A549 (cell line): ENCODE results near the gene PNRC2. TPM values are rescaled to one million over a fixed set of nuclear protein-coding genes. Genes with fewer than 3 reads are reported as not detected.
"Not testable (repeated sequence)": the region's sequence is repeated elsewhere in the genome, so short reads cannot be mapped to it uniquely, and the experiment has no call there.

Experiments used
- ATAC-seq, 2 experiments: fragments of 200-7000 bp in 1 of 2; fragments of >200 bp in 1 of 2; cut with Nextera tagmentation in 1 of 2; cut with Tn5 transposase in 1 of 2; 3 replicates each; pipeline versions ENCODE4 v1.8.0 to v1.9.1; 2018 to 2020; ENCODE audit warnings: mild to moderate bottlenecking in 1 of 2, moderate library complexity in 1 of 2
- CTCF ChIA-PET: fragments of 300-600 bp; sonication (Branson Sonifier 250); formaldehyde crosslinking; extraction: SDS; loops from one replicate; lab custom pipeline; 2021; ENCODE audit warnings: antibody characterized with exemption, inconsistent platforms; lab: Yijun Ruan, JAX
- POLR2A ChIA-PET: fragments of 350-600 bp; formaldehyde crosslinking; extraction: SDS; loops from one replicate; lab custom pipeline; 2021; ENCODE audit warnings: antibody characterized with exemption, inconsistent platforms; lab: Yijun Ruan, JAX
- DNase-seq, 2 experiments: peaks; one replicate each; pipeline versions ENCODE4 v3.0.0 to v3.0.0-alpha.2; 2011 to 2016; ENCODE audit warnings: low read depth in 1 of 2, low spot score in 1 of 2
- FAIRE-seq: peaks from 2 replicates; lab custom pipeline; 2011; peaks lifted over from hg19 to GRCh38; lab: Jason Lieb, UNC
- H3K27ac ChIP-seq, 2 experiments: fragments of >200 bp; sonication (Bioruptor Twin); formaldehyde crosslinking; 3 replicates each; pipeline ENCODE4 v1.5.1; 2016 to 2017
- H3K4me1 ChIP-seq: fragments of >200 bp; sonication (Bioruptor Twin); formaldehyde crosslinking; 3 replicates; pipeline ENCODE4 v1.6.1; 2016
- H3K4me2 ChIP-seq: fragments of >200 bp; sonication (Bioruptor Twin); formaldehyde crosslinking; 3 replicates; pipeline ENCODE4 v1.6.1; 2016
- H3K4me3 ChIP-seq: fragments of >200 bp; sonication (Bioruptor Twin); formaldehyde crosslinking; 3 replicates; pipeline ENCODE4 v1.5.1; 2016
- H3K9me3 ChIP-seq: fragments of >200 bp; sonication (Bioruptor Twin); formaldehyde crosslinking; 3 replicates; pipeline ENCODE4 v1.6.1; 2016
- CBX8 ChIP-seq: fragments of 200-600 bp; sonication (generic); IDR thresholded peaks from 2 replicates; pipeline ENCODE4 v1.6.1; 2016
- CHD2 ChIP-seq: fragments of 150-350 bp; IDR thresholded peaks from 2 replicates; pipeline ENCODE4 v1.6.1; 2014; ENCODE audit warnings: low read length; ENCODE audit not compliant: partially characterized antibody
- CHD4 ChIP-seq: fragments of 200-600 bp; sonication (generic); IDR thresholded peaks from 2 replicates; pipeline ENCODE4 v1.6.1; 2016; ENCODE audit warnings: antibody characterized with exemption, mild to moderate bottlenecking, borderline replicate concordance
- EHF ChIP-seq: fragments of 250-450 bp; sonication (Bioruptor Pico); IDR thresholded peaks from 2 replicates; pipeline ENCODE4 v1.5.0; 2020; ENCODE audit warnings: mild to moderate bottlenecking
- EHMT2 ChIP-seq: fragments of 200-600 bp; sonication (generic); IDR thresholded peaks from 2 replicates; pipeline ENCODE4 v1.6.1; 2016; ENCODE audit warnings: antibody characterized with exemption, low read depth, mild to moderate bottlenecking, moderate library complexity
- EP300 ChIP-seq, 2 experiments: fragments of >200 bp; sonication (Bioruptor Twin); formaldehyde crosslinking; IDR thresholded peaks; 2 replicates in 1 of 2; 3 replicates in 1 of 2; pipeline ENCODE4 v1.6.1; 2016 to 2017
- FOSL2 ChIP-seq, 2 experiments: fragments of 450-650 bp in 1 of 2; fragments of >200 bp in 1 of 2; sonication (Bioruptor Twin) in 1 of 2; formaldehyde crosslinking; IDR thresholded peaks; 2 replicates each; pipeline versions ENCODE4 v1.5.0 to v1.6.1; 2016 to 2020; ENCODE audit warnings: mild to moderate bottlenecking in 1 of 2, moderate library complexity in 1 of 2
- HEYL ChIP-seq: fragments of 250-450 bp; sonication (Bioruptor Pico); IDR thresholded peaks from 2 replicates; pipeline ENCODE4 v1.8.0; 2021; ENCODE audit warnings: mild to moderate bottlenecking, moderate library complexity
- HOXA7 ChIP-seq: fragments of 250-450 bp; sonication (Bioruptor Pico); IDR thresholded peaks from 2 replicates; pipeline ENCODE4 v1.5.0; 2020; ENCODE audit warnings: mild to moderate bottlenecking, moderate library complexity
- JUN ChIP-seq, 2 experiments: fragments of >200 bp; sonication (Bioruptor Twin); formaldehyde crosslinking; IDR thresholded peaks; 2 replicates in 1 of 2; 3 replicates in 1 of 2; pipeline ENCODE4 v1.6.1; 2016 to 2017
- JUNB ChIP-seq: fragments of >200 bp; sonication (Bioruptor Twin); formaldehyde crosslinking; IDR thresholded peaks from 2 replicates; pipeline ENCODE4 v1.6.1; 2016
- KDM5A ChIP-seq: fragments of 200-600 bp; sonication (generic); IDR thresholded peaks from 2 replicates; pipeline ENCODE4 v1.6.1; 2016; ENCODE audit warnings: antibody characterized with exemption, mild to moderate bottlenecking
- MAZ ChIP-seq: fragments of 150-350 bp; IDR thresholded peaks from 2 replicates; pipeline ENCODE4 v1.6.1; 2014; ENCODE audit warnings: antibody characterized with exemption, low read depth, low read length, borderline replicate concordance
- POLR2AphosphoS2 ChIP-seq: conservative IDR thresholded peaks from 2 replicates; pipeline ENCODE4 v1.6.1; 2012; ENCODE audit warnings: low read length, improper control_type of control experiment, inconsistent platforms
- RAD21 ChIP-seq, 2 experiments: fragments of >200 bp in 1 of 2; sonication (Bioruptor Twin) in 1 of 2; formaldehyde crosslinking in 1 of 2; IDR thresholded peaks in 1 of 2; conservative IDR thresholded peaks in 1 of 2; 2 replicates in 1 of 2; 3 replicates in 1 of 2; pipeline ENCODE4 v1.6.1; 2012 to 2018; ENCODE audit warnings: inconsistent platforms in 1 of 2
- RFX5 ChIP-seq: fragments of 450-650 bp; IDR thresholded peaks from 2 replicates; pipeline ENCODE4 v1.7.1; 2014; ENCODE audit warnings: antibody characterized with exemption, mild to moderate bottlenecking, moderate library complexity
- RNF2 ChIP-seq: fragments of 200-600 bp; sonication (generic); IDR thresholded peaks from 2 replicates; pipeline ENCODE4 v1.6.1; 2016; ENCODE audit warnings: low read depth, mild to moderate bottlenecking, antibody characterized with exemption, moderate library complexity, borderline replicate concordance
- SREBF2 ChIP-seq: fragments of 450-650 bp; IDR thresholded peaks from 2 replicates; pipeline ENCODE4 v1.6.1; 2014; ENCODE audit warnings: mild to moderate bottlenecking, moderate library complexity
- TFCP2L1 ChIP-seq: fragments of 250-450 bp; sonication (Bioruptor Pico); IDR thresholded peaks from 2 replicates; pipeline ENCODE4 v1.5.0; 2021; ENCODE audit warnings: mild to moderate bottlenecking
- ZFP36 ChIP-seq: fragments of 450-650 bp; IDR thresholded peaks from 2 replicates; pipeline ENCODE4 v1.6.1; 2014; ENCODE audit warnings: borderline replicate concordance; ENCODE audit not compliant: partially characterized antibody
- ZSCAN20 ChIP-seq: fragments of 250-450 bp; sonication (Bioruptor Pico); IDR thresholded peaks from 2 replicates; pipeline ENCODE4 v1.8.0; 2022; ENCODE audit warnings: mild to moderate bottlenecking, moderate library complexity
- WGBS: methylation state at CpG from one replicate; pipeline ENCODE4 v1.1.6; 2017; ENCODE audit errors: missing lambda C conversion rate; 5-methylcytosine and 5-hydroxymethylcytosine counted together
- polyA plus RNA-seq, 4 experiments: library from polyadenylated mRNA; depleted of rRNA in 3 of 4; stranded (reverse); fragments of >200 nt; fragmentation: RNase III in 1 of 4; extraction: RNeasy Plus Mini Kit Qiagen cat#74134 plus additional on column Dnase treatment in 1 of 4; gene quantifications; 2 replicates in 3 of 4; 3 replicates in 1 of 4; pipeline ENCODE4 v1.2.3, GENCODE V29; 2011 to 2017
- TF ChIP-seq, protein P1 (sequence below): fragments of >200 bp; sonication (Bioruptor Twin); formaldehyde crosslinking; IDR thresholded peaks from 3 replicates; pipeline ENCODE4 v1.5.1; 2016
- TF ChIP-seq, protein P2 (sequence below): fragments of >200 bp; sonication (Bioruptor Twin); formaldehyde crosslinking; IDR thresholded peaks from 2 replicates; pipeline ENCODE4 v1.6.1; 2016
- TF ChIP-seq, protein P3 (sequence below): fragments of >200 bp; sonication (Bioruptor Twin); formaldehyde crosslinking; IDR thresholded peaks from 3 replicates; pipeline ENCODE4 v1.6.1; 2016
- TF ChIP-seq, protein P4 (sequence below): IDR thresholded peaks from 2 replicates; pipeline ENCODE4 v1.6.1; 2012

PNRC2 gene
- polyA plus RNA-seq, 2 of the 4 experiments (the other 2 are of a cell fraction): 36.1 to 106 TPM

DNA sequence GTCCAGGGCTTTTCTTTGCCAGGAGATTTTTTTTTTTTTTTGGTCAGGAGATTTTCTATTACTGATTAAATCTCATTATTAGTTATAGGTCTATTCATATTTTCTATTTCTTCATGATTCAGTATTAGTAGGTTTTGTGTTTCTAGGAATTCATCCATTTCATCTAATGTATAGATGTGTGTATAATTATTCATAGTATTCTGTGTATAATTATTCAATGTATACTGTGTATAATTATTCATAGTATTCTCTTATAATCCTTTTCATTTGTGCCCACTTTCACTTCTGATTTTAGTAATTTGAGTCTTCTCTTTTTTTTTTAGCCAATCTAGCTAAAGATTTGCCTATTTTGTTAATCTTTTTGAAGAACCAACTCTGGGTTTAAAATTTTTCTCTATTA lies 12.3 kb upstream of the PNRC2 start:
- Histone ChIP-seq H3K4me3 (no peak overlapping the region), H3K4me1 (peaks cover 12% of the 10 kb centered on the region), H3K4me2 (no peak overlapping the region), H3K9me3 (peaks cover 14% of the 10 kb centered on the region), H3K27ac (no peak overlapping the region)
- ATAC-seq: no peak
- DNase-seq: no peak
- FAIRE-seq: no peak
- POLR2A ChIA-PET: no interaction called here
- CTCF ChIA-PET: no interaction called here
- TF ChIP-seq JUNB: no peak

DNA sequence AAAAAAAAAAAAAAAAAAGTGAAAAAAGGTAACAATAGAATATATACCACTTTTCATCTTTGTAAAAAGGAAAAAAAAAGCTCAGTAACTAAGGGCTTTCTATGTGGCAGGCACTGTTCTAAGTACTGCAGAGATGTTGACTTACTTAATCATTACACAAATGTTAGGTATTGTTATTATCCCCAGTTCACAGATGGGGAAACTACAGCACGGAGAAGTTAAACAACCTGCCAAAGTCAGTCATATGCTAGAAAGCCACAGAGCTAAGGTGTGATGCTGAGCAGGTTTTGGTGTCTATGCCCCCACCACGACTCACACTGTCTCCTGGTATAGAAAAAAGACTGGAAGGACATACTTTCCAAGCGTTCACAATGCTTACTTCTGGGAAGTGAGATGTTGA lies 6.6 kb upstream of the PNRC2 start:
- TF ChIP-seq POLR2AphosphoS2 (no peak), ZFP36 (no peak), JUN (IDR thresholded peaks at IDR 0.05) (no peak), HOXA7 (CRISPR knock-in tag) (no peak), KDM5A (no peak), EP300 (IDR thresholded peaks at IDR 0.05) (no peak), CBX8 (no peak), SREBF2 (no peak), RFX5 (no peak), HEYL (CRISPR knock-in tag) (no peak), CHD2 (no peak), MAZ (no peak), RNF2 (no peak), EHF (CRISPR knock-in tag) (no peak), EHMT2 (no peak)
- TF ChIP-seq, protein P1, sequence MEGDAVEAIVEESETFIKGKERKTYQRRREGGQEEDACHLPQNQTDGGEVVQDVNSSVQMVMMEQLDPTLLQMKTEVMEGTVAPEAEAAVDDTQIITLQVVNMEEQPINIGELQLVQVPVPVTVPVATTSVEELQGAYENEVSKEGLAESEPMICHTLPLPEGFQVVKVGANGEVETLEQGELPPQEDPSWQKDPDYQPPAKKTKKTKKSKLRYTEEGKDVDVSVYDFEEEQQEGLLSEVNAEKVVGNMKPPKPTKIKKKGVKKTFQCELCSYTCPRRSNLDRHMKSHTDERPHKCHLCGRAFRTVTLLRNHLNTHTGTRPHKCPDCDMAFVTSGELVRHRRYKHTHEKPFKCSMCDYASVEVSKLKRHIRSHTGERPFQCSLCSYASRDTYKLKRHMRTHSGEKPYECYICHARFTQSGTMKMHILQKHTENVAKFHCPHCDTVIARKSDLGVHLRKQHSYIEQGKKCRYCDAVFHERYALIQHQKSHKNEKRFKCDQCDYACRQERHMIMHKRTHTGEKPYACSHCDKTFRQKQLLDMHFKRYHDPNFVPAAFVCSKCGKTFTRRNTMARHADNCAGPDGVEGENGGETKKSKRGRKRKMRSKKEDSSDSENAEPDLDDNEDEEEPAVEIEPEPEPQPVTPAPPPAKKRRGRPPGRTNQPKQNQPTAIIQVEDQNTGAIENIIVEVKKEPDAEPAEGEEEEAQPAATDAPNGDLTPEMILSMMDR: no peak
- TF ChIP-seq, protein P2, sequence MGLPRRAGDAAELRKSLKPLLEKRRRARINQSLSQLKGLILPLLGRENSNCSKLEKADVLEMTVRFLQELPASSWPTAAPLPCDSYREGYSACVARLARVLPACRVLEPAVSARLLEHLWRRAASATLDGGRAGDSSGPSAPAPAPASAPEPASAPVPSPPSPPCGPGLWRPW: no peak
- TF ChIP-seq, protein P3, sequence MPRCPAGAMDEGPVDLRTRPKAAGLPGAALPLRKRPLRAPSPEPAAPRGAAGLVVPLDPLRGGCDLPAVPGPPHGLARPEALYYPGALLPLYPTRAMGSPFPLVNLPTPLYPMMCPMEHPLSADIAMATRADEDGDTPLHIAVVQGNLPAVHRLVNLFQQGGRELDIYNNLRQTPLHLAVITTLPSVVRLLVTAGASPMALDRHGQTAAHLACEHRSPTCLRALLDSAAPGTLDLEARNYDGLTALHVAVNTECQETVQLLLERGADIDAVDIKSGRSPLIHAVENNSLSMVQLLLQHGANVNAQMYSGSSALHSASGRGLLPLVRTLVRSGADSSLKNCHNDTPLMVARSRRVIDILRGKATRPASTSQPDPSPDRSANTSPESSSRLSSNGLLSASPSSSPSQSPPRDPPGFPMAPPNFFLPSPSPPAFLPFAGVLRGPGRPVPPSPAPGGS: no peak
- TF ChIP-seq, protein P4, sequence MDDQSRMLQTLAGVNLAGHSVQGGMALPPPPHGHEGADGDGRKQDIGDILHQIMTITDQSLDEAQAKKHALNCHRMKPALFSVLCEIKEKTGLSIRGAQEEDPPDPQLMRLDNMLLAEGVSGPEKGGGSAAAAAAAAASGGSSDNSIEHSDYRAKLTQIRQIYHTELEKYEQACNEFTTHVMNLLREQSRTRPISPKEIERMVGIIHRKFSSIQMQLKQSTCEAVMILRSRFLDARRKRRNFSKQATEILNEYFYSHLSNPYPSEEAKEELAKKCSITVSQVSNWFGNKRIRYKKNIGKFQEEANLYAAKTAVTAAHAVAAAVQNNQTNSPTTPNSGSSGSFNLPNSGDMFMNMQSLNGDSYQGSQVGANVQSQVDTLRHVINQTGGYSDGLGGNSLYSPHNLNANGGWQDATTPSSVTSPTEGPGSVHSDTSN: no peak
- H3K4me3 ChIP-seq: no peak overlapping the region
- ChIA-PET POLR2A (interaction anchor here (0.7 kb wide), 1 partner anchor 198 kb away, joined by 6 read pairs; no protein-coding TSS in a partner anchor), CTCF (interaction anchor here (1.0 kb wide), 1 partner anchor 142 kb away, joined by 3 read pairs; no protein-coding TSS in a partner anchor)
- DNase-seq (no peak), ATAC-seq (peak in 1 of 2 experiments; percentile 23; a peak in 3 of 6 replicates), FAIRE-seq (no peak)
- 33% methylated on average over 3 of the region's 3 CpGs for WGBS
- H3K9me3 ChIP-seq: no peaks in the 10 kb centered on the region
- H3K27ac ChIP-seq: peak overlapping the region; percentile 86 to 100
- H3K4me2 ChIP-seq: peak overlapping the region; percentile 33
- peaks cover 45% of the 10 kb centered on the region for H3K4me1 ChIP-seq

DNA sequence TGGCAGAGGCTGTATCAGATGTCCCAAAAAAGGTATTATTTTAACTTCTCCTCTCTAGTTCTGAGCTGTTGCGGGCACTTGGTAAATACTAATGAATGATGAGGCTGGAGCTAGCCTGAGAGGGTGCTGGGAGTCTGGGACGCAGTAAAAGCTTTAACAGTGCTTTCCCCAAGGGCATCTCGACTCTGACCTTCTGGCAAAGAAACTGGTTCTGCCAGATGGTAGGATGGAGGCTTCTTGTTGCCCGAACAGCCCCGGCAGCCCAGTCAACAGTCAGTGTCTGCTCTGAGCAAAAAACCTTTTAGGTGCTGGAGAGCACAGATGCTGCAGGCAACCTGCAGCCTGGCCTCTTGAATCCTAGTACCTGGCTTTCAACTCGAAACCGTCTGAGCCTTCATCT lies 2.5 kb upstream of the PNRC2 start:
- H3K27ac ChIP-seq: peak overlapping the region; percentile 52 to 100
- TF ChIP-seq TFCP2L1 (CRISPR knock-in tag) (no peak), FOSL2 (IDR thresholded peaks at IDR 0.05) (no peak), FOSL2 (CRISPR knock-in tag; IDR thresholded peaks at IDR 0.05) (no peak), ZSCAN20 (CRISPR knock-in tag) (no peak), CHD4 (no peak), RAD21 (conservative IDR thresholded peaks at IDR 0.05 in 1 of 2, IDR thresholded peaks at IDR 0.05 in 1 of 2) (no peak), MAZ (no peak)
- H3K4me1 ChIP-seq: peaks cover 44% of the 10 kb centered on the region
- H3K4me2 ChIP-seq: no peak overlapping the region
- 68% methylated on average over 7 of the region's 7 CpGs for WGBS
- ATAC-seq (no peak), DNase-seq (no peak), FAIRE-seq (no peak)
- POLR2A ChIA-PET: no interaction called here
- no peaks in the 10 kb centered on the region for H3K9me3 ChIP-seq
- CTCF ChIA-PET: interaction anchor here (1.0 to 1.3 kb wide), 3 partner anchors 41 to 71 kb away, joined by 3 to 6 read pairs (median 4); no protein-coding TSS in a partner anchor
- no peak overlapping the region for H3K4me3 ChIP-seq

DNA sequence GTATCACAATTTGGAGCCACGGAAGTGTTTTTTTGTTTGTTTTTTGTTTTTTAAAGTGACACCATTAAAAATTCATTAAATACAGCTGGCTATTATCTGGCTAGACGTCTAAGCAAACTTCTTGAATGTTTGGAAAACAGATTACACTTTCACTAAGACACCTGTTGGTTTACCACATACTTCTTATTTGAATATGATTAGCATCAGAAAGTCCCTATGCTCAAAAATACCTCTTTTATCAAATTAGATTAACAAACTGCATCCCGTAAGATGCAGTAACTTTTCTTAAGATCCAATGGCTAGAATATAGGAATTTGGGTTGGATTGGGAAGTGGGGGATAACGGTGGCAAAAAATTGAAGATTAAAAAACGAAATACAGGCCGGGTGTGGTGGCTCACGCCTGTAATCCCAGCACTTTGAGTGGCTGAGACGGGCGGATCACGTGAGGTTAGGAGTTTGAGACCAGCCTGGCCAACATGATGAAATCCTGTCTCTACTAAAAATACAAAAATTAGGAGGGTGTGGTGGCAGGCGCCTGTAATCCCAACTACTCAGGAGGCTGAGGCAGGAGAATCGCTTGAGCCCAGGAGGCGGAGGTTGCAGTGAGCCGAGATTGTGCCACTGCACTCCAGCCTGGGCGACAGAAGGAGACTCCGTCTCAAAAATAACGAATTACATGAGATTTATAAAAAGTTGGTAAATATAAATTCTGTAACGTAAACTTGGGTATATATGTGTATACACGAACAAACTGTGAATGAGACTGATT lies 1.4 kb upstream of the PNRC2 start:
- FAIRE-seq, ATAC-seq, DNase-seq, CTCF ChIA-PET, H3K9me3 ChIP-seq: not testable (repeated sequence)
- H3K4me2 ChIP-seq: peak overlapping the region; percentile 91
- WGBS: 88% methylated on average over 19 of the region's 19 CpGs
- POLR2A ChIA-PET: interaction anchor here (1.4 kb wide), 1 partner anchor 70 kb away, joined by 4 read pairs; no protein-coding TSS in a partner anchor
- peak overlapping the region; percentile 92; the same call in 2 of the 3 replicates for H3K4me3 ChIP-seq
- peaks cover 37% of the 10 kb centered on the region for H3K4me1 ChIP-seq
- peak overlapping the region; percentile 97 to 100 for H3K27ac ChIP-seq
